ENCODE results near the gene EMC10.

DNA sequence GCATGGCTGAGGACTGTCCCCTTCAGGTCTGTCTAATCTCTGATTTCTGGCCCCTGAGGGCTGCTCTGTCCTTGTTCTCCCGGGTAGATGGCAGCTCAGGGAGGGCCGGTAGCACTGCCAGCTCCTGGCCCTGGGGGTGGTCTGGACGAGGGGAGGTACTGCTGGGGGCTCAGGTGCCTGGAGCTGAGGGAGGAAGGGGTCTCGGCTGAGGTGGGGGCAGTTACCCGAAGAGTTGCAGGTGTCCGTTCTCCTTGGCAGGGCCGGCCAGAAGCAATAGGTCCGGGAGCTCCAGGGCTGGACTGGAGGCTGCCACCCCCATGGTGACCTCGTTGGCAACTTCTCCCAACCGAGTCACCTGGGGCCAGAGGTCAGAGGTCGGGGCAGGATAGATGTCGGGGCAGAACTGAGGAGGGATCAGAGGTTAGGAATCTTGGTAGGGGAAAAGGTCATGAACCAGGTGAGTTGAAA, 1.2 kb upstream of the EMC10 start:
- TF ChIP-seq, protein P1, sequence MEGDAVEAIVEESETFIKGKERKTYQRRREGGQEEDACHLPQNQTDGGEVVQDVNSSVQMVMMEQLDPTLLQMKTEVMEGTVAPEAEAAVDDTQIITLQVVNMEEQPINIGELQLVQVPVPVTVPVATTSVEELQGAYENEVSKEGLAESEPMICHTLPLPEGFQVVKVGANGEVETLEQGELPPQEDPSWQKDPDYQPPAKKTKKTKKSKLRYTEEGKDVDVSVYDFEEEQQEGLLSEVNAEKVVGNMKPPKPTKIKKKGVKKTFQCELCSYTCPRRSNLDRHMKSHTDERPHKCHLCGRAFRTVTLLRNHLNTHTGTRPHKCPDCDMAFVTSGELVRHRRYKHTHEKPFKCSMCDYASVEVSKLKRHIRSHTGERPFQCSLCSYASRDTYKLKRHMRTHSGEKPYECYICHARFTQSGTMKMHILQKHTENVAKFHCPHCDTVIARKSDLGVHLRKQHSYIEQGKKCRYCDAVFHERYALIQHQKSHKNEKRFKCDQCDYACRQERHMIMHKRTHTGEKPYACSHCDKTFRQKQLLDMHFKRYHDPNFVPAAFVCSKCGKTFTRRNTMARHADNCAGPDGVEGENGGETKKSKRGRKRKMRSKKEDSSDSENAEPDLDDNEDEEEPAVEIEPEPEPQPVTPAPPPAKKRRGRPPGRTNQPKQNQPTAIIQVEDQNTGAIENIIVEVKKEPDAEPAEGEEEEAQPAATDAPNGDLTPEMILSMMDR (IDR thresholded peaks at IDR 0.05) = no peak
- TF ChIP-seq POLR2A (IDR thresholded peaks at IDR 0.05) = no peak

Measured in adrenal gland (tissue), 5 donors.